ENCODE results near the gene PPIA.

PPIA gene

DNA sequence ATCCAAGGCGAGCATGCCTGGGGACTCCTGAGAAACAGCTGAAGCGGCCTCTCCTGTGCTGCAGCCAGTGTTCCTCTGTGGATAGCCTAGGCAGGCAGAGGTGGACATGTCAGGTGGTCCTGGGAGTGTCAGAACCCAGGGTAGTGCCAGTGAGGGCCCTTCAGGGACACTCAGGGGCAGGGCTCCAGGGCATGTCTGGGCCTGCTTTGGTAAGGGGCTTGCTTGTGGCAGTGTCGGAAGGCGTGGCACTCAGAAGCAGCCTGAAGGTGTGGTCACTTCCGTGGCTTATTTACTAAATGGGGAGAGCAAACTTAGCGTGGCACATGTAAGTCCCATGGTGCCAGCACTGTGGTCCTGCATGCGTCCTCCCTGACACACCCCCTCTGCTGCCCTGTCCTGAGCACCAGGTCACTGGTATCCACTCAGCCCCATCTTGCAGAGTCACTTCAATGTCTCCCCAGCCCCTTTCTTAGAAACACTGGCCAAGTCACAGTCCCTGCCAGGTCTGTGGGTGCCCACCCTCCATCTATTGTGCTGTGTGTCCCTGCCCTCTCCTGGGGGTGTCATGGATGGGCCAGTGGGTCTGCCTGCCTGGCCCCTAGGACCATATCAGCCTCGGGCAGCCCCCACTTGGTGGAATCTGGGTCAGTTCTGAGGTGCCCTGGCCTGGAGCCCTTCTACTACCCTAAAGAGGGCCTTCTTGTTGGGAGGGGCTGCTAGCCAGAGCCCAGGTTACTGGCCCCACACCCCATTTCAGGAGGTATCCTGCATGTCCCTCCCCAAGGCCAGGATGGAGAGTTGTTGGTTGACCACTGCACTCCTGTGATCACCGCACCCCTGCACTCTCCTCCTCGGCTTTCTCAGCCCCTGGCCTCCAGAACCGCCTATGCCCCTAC lies 41.4 kb upstream of the PPIA start:
- no peak for DNase-seq (ENCODE audit: insufficient read length, low spot score)

GRCh38 chr7:44755698-44756627 lies 40.5 kb upstream of the PPIA start:
- FAIRE-seq = no peak
- DNase-seq (ENCODE audit: insufficient read length, low spot score) = no peak
- TF ChIP-seq SPI1 (IDR thresholded peaks at IDR 0.05; ENCODE audit: low read depth, low read length) = no peak
- no peak for TF ChIP-seq PAX5 (IDR thresholded peaks at IDR 0.05; ENCODE audit: insufficient read depth, low read length, severe bottlenecking)
- TF ChIP-seq POLR2AphosphoS5 (IDR thresholded peaks at IDR 0.05; ENCODE audit: low read depth, low read length) = no peak
- no peak for TF ChIP-seq POLR2A (IDR thresholded peaks at IDR 0.05; ENCODE audit: low read depth, low read length)
- TF ChIP-seq POU2F2 (IDR thresholded peaks at IDR 0.05; ENCODE audit: low read depth, low read length) = no peak
- TF ChIP-seq TAF1 (IDR thresholded peaks at IDR 0.05; ENCODE audit: low read depth, low read length) = no peak

More for the DNA sequence above, 41.4 kb upstream of the PPIA start:
- no peak for FAIRE-seq
- TF ChIP-seq SPI1 (IDR thresholded peaks at IDR 0.05; ENCODE audit: low read depth, low read length) (no peak), TAF1 (IDR thresholded peaks at IDR 0.05; ENCODE audit: low read depth, low read length) (no peak), POU2F2 (IDR thresholded peaks at IDR 0.05; ENCODE audit: low read depth, low read length) (no peak), PAX5 (IDR thresholded peaks at IDR 0.05; ENCODE audit: insufficient read depth, low read length, severe bottlenecking) (no peak), POLR2AphosphoS5 (IDR thresholded peaks at IDR 0.05; ENCODE audit: low read depth, low read length) (no peak), POLR2A (IDR thresholded peaks at IDR 0.05; ENCODE audit: low read depth, low read length) (no peak)

- no peak for TF ChIP-seq SPI1 (IDR thresholded peaks at IDR 0.05; ENCODE audit: low read depth, low read length)
- DNase-seq (ENCODE audit: insufficient read length, low spot score) = no peak
- no peak for FAIRE-seq
Observed at GRCh38 chr7:44756904-44757303, 39.6 kb upstream of the PPIA start.

- DNase-seq (ENCODE audit: insufficient read length, low spot score) (no peak), FAIRE-seq (no peak)
- TF ChIP-seq POU2F2 (IDR thresholded peaks at IDR 0.05; ENCODE audit: low read depth, low read length) (no peak), POLR2A (IDR thresholded peaks at IDR 0.05; ENCODE audit: low read depth, low read length) (no peak), PAX5 (IDR thresholded peaks at IDR 0.05; ENCODE audit: insufficient read depth, low read length, severe bottlenecking) (no peak), TAF1 (IDR thresholded peaks at IDR 0.05; ENCODE audit: low read depth, low read length) (no peak), SPI1 (IDR thresholded peaks at IDR 0.05; ENCODE audit: low read depth, low read length) (no peak), POLR2AphosphoS5 (IDR thresholded peaks at IDR 0.05; ENCODE audit: low read depth, low read length) (no peak)
Observed at GRCh38 chr7:44757311-44757710, 39.2 kb upstream of the PPIA start.

- no peak for DNase-seq (ENCODE audit: insufficient read length, low spot score)
- FAIRE-seq = no peak
Observed at GRCh38 chr7:44757739-44758138, 38.7 kb upstream of the PPIA start.

GRCh38 chr7:44759246-44759645 lies 37.2 kb upstream of the PPIA start:
- DNase-seq (ENCODE audit: insufficient read length, low spot score) (no peak), FAIRE-seq (no peak)
- TF ChIP-seq POLR2A (IDR thresholded peaks at IDR 0.05; ENCODE audit: low read depth, low read length) (no peak), POLR2AphosphoS5 (IDR thresholded peaks at IDR 0.05; ENCODE audit: low read depth, low read length) (no peak), PAX5 (IDR thresholded peaks at IDR 0.05; ENCODE audit: insufficient read depth, low read length, severe bottlenecking) (no peak), TAF1 (IDR thresholded peaks at IDR 0.05; ENCODE audit: low read depth, low read length) (no peak), POU2F2 (IDR thresholded peaks at IDR 0.05; ENCODE audit: low read depth, low read length) (no peak), SPI1 (IDR thresholded peaks at IDR 0.05; ENCODE audit: low read depth, low read length) (no peak)

More at GRCh38 chr7:44757739-44758138, 38.7 kb upstream of the PPIA start:
- TF ChIP-seq POU2F2 (IDR thresholded peaks at IDR 0.05; ENCODE audit: low read depth, low read length) = no peak
- TF ChIP-seq PAX5 (IDR thresholded peaks at IDR 0.05; ENCODE audit: insufficient read depth, low read length, severe bottlenecking) = no peak
- no peak for TF ChIP-seq POLR2AphosphoS5 (IDR thresholded peaks at IDR 0.05; ENCODE audit: low read depth, low read length)
- no peak for TF ChIP-seq TAF1 (IDR thresholded peaks at IDR 0.05; ENCODE audit: low read depth, low read length)
- TF ChIP-seq SPI1 (IDR thresholded peaks at IDR 0.05; ENCODE audit: low read depth, low read length) = no peak
- TF ChIP-seq POLR2A (IDR thresholded peaks at IDR 0.05; ENCODE audit: low read depth, low read length) = no peak

DNA sequence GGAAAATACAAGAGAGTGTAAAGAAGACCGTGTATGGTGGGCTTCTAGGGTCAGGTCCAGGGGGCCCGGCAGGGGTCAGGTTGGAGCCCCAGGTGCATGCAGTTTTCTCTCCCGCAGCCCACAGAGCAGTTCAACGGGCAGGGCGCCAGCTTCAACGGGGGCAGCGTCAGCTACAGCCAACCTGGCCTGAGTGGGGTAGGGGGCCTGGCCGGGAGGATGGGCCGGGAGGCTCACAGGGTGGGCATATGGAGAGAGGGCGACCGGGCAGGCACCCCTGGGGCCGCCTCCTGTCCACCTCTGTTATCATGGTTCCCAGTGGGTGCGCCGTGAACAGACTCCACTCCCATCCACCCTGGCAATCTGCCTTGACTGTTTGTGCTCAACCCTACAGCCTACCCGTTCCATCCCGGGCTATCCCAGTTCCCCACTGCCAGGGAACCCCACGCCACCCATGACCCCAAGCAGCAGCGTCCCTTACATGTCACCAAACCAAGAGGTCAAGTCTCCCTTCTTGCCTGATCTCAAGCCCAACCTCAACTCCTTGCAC lies 36.4 kb upstream of the PPIA start:
- DNase-seq (ENCODE audit: insufficient read length, low spot score) = no peak
- no peak for FAIRE-seq
- TF ChIP-seq TAF1 (IDR thresholded peaks at IDR 0.05; ENCODE audit: low read depth, low read length) = no peak
- TF ChIP-seq POLR2A (IDR thresholded peaks at IDR 0.05; ENCODE audit: low read depth, low read length) = no peak
- TF ChIP-seq PAX5 (IDR thresholded peaks at IDR 0.05; ENCODE audit: insufficient read depth, low read length, severe bottlenecking) = no peak
- no peak for TF ChIP-seq POLR2AphosphoS5 (IDR thresholded peaks at IDR 0.05; ENCODE audit: low read depth, low read length)

GRCh38 chr7:44761207-44762161 lies 35.0 kb upstream of the PPIA start:
- FAIRE-seq = no peak
- DNase-seq (ENCODE audit: insufficient read length, low spot score) = no peak
- no peak for TF ChIP-seq TAF1 (IDR thresholded peaks at IDR 0.05; ENCODE audit: low read depth, low read length)
- no peak for TF ChIP-seq POU2F2 (IDR thresholded peaks at IDR 0.05; ENCODE audit: low read depth, low read length)
- no peak for TF ChIP-seq PAX5 (IDR thresholded peaks at IDR 0.05; ENCODE audit: insufficient read depth, low read length, severe bottlenecking)
- no peak for TF ChIP-seq SPI1 (IDR thresholded peaks at IDR 0.05; ENCODE audit: low read depth, low read length)
- TF ChIP-seq POLR2AphosphoS5 (IDR thresholded peaks at IDR 0.05; ENCODE audit: low read depth, low read length) = no peak
- TF ChIP-seq POLR2A (IDR thresholded peaks at IDR 0.05; ENCODE audit: low read depth, low read length) = no peak
